NCI-H69 (cell line): Measurements from ENCODE around the gene IGSF9.

Experiments used
- DNase-seq: peaks from one replicate; lab custom pipeline; 2025; lab: John Stamatoyannopoulos, UW

The IGSF9 gene

DNA sequence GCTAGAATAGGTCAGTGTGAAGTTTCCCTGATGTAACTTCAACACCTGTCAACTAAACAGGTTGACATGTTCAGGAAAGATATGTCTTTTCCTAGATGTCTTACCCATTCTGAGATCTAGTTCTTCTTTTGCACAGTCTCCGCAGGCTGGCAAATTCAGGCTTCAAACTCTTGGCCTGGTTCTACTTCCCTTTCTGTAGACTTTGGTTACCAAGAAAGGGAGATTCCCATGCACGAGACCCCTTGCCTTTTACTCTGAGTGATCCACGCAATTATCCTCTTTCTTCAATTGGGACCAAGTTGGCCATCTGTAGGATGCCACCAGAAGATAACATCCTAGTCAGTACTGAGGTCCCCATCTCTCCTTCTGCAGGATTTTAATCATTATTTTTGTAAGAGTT, 47.5 kb downstream of the IGSF9 start:
- no peak for DNase-seq

DNA sequence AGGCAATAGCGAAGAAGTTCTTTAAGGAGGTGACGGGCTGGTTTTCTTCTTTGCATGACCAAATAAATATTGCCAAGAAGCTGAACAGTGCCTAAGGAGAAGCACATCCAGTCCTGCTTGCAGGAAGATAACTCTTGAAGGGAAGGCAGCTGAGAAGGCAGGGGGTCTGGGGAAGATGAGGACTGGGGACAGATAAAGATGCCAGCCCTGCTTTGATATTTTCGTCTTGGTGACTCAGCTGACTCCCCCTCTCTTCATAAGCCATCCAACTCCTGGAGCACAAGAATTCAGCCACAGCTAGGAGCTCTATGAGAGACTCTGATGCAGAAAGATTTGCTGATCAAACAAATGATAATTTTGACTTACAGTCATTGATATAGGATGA, 48.9 kb downstream of the IGSF9 start:
- no peak for DNase-seq

DNA sequence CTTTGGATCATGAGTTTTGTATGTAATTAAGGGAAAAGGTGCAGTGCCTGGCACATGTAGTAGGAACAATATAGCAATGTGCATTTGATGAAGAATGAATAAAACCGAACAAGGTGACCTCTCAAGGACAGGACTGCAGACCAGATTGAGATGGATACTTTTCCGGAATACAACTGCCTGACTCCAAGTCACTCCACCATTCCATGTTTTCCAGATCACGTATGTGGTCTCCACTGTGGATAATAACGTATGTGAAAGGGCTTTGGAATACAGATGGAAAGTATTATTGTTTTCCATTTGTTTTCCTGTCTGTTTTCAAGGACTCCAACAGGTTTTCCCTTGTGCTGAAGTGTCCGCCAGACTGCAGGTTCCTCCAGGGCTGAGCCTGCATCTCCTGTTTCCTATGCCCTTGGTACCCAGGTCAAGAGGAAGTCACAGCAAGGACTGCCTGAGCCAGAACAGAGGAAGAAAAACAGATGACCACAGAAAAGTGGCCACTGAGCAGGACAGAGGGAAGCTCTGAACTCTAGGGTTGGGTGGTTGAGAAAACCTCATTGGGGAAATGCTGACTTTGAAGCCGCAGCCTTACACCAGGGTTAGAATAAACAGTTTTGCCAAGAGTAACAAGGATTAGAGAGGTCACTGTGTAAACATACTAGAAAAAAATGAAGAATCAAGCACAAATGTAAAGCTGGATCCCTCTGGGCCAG, 49.4 kb downstream of the IGSF9 start:
- peak; percentile 74 for DNase-seq

DNA sequence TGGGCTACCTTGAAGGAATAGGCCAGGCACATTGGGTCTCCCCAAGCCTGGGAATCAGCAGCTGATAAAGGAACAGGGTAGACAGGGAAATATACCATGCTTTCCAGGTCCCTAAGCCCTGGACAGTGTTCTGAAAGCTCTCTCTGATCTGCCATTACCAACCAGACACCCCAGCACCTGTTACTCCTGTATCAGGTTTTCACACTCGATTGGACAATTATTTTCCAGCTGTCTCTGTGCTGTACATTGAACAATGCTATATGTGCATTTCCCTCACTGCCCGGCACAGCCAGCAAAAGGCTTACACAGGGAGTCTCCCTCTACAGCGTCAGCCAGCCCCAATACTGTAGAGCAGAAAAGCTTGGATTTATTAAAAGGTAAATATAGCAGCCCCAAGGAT, 50.1 kb downstream of the IGSF9 start:
- peak; percentile 85 for DNase-seq

DNA sequence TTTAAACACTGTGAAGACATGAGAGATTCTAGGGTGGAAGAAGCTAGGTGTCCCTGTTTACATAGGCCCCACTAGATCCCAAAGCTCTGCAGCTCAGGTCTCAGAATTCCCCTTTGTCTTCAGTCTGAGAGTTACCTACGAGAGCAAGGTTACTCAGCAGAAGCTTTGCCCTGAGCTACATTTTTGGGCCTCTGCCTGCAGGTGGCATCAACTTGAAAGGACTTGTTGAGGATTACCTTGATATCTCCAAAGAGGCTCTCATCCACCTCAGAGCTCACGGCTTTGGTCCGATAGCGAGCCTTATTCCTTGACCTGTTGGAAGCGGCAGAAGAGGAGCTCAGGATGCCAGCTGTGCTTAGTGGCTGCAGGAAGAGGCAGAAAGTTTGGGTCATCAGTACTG, 52.5 kb downstream of the IGSF9 start:
- peak; percentile 86 for DNase-seq

DNA sequence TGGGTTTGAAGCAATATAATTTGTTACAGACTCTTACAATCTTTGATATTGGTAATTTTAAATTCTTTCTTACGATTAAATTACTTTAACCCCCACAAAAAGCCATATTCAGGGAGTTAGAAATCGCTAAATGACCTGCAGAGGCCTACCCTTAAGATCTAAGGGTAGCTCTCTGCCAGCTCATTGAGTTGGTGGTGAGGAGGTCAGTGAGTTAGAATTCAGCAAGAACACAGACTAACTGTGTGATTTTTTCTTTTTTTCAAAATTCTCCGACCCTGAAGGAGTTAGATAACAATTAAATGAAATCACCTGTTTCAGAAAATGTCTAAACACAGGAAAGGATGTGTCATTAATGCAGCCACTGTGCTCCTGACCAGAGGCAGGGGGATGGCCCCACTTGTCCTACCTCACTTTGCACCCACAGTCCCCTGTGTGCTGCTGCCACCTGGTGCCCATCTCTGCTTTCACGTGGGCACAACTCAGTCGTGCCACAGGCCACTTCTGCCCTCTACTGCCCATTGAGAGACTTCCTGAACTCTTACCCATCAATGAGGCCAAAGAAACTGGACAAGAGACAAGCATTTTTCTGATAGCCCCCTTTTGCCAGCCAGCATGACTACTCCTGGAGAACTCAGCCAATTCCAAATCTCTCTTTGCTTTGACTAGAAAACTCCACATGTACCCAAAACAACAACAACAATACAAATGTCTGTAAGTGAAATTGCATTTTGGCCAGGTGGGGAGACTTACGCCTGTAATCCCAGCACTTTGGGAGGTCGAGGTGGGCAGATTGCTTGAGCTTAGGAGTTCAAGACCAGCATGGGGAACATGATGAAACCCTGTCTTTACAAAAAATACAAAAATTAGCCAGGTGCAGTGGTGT, 53.9 kb downstream of the IGSF9 start:
- peak; percentile 94 for DNase-seq

DNA sequence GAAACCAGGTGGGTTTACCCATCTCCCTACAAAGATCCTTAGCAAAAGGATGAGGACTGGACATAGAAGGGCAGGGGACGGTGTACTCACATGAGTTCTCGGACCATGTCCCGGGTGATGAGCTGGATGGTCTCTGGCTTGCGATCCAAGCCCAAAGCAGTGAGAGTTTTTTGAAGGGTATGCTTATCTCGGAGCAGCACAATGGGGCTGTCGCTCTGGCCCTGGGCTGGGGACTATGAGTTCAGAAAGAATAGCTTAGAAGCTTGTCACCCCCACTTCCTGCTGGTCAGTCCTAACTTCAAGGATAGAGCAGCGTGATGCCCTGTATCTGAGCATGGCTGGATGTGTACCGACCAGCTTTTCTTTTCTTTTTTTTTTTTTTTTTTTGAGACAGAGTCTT, 55.0 kb downstream of the IGSF9 start:
- DNase-seq: peak; percentile 40

DNA sequence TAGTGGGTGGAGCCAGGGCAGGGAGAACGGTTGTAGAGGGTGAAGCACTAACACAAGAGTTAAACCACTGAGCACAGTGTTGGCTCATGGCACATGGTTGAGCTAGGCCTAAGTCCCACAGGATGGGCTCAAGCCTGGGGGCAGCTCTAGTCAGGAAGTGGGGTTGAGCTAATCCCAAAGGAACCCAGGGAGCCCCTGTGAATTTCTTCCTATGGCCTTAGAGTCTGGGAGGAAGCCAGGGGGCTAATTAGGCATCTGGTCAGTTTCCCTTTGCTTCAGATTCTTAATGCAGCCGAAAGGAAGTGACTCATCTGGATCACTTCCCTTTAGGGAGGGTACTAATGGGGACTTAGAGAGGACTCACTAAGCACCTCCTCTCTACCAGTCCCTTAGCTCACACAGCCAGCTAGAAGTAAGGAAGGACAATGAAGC, 55.6 kb downstream of the IGSF9 start:
- peak; percentile 97 for DNase-seq

DNA sequence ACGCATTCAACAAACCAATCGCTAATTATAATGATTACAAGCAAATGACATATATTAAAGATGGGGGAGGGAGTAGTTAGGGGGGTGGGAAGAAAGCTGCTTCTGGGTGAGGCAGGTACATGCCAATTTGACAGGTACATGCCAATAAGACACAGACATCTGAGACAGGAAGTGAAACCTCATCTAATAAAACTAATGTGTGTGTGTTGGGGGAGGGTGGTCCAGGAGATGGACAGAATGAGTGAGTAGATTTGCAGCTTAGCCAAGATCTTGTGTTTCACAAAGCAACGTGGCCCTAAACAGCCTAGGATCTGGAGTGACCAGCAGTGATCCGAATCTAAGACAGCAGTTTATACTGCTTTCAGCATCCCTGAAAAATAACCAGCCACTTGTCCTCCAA, 56.2 kb downstream of the IGSF9 start:
- DNase-seq: peak; percentile 88

DNA sequence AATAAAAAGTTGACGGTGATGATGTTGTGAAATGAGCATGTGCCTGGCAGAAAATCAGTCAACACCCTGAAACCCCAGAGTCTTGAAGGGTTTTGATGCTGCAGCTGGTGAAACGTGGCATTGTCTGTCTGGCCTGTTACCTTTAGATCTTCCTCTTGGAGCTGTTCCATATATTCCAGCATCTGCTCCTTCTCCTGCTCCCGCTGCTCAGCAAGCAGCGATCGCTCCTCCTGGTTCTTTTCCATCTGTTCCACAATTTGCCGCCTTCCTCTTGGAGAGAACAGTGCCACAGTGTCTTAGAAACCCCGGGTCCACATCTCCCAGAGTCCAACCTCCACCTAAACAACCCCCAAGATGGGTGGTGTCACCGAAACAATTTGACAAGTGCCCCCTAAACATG, 61.1 kb downstream of the IGSF9 start:
- DNase-seq: peak; percentile 35

DNA sequence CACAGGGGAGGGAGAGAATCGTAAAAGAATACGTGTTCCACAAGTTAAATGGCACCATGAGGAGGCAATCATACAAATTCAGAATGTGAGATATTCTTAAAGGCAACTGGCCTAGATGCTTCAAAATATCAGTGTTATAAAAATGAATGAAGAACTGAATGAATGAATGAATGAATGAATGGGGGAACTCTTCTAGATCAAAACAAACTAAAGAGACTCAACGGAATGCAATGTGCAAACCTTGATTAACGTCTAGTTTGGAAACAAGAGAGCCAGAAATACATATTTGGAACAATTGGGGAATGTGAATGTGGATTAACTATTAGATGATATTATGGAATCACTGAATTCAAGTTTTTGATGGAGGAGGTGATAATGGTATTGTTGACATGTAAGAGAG, 62.3 kb downstream of the IGSF9 start:
- DNase-seq: no peak

DNA sequence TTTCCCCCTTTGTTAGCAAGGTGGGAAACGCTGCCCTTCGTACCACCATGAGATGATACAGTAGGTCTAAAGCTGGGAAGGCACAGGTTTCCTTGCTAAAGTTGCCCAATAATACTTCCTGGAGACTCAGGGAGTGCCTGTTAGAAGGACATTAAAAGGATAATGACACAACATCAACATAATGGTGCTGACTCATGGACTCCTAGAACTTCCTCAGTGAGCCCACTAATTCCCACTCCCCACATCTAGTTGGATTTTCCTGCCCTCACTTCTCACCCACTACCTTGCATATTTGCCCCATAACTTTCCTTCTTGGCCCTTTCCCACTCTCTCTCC, 62.9 kb downstream of the IGSF9 start:
- peak; percentile 58 for DNase-seq

DNA sequence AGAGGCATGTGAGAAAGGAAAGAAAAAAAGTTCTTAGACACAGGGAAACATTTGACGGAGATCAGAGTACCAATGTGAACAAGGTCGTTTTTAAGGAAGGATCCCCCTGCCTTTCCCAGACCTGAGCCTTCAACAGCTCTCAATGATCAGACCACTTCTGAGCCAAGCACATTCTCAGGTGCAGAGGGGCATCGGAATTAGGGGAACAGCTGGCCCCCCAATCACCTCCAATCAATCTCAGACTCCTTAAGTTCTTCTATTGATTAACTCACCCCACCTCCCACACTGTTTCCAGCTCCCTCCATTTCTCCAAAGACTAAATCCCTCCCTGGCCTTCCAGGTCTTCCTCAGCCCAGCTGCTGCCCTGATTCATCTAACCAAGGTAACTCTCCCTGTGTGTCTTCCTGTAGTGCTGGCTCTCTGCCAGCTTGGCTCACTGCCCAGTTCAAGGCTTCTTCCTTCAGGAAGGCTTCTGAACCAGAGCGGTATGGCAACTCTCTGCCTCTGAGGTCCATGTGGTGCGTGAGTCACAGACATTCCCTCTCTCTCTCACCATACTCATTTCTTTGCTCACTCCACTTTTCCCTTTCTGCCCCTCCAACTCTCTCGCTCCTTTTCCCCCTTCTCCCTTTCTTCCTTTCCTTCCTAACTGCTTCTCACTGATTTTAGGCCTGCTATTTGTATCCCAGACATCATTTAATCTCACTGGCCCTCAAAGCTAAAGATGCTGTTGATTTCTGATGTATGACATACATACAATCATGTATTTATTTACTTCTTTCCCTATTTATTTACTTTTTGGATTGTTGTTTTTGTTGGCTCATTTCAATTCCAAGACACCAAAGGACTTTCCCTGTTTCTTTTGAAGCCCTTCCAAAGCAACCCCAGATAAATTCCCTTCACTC, 63.5 kb downstream of the IGSF9 start:
- peak; percentile 99 for DNase-seq

DNA sequence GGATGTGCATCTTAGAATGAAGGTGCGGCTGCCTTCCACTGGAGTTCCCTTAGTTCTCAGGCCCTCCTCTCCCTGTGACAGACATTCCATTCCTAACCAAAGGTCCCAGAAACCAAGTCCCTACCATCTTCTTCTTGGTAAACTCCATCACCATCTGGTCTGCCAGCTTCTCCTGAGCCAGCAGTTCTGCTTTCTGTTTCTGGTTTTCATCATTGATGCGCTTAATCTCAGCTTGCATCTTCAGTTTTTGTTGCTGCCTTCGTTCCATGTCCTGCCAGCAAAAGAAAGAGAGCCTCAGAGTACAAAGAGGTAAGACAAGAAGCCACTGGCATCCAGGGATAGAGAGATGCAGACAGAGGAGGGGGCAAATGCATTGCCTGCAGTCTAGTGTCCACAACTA, 65.0 kb downstream of the IGSF9 start:
- DNase-seq: no peak

DNA sequence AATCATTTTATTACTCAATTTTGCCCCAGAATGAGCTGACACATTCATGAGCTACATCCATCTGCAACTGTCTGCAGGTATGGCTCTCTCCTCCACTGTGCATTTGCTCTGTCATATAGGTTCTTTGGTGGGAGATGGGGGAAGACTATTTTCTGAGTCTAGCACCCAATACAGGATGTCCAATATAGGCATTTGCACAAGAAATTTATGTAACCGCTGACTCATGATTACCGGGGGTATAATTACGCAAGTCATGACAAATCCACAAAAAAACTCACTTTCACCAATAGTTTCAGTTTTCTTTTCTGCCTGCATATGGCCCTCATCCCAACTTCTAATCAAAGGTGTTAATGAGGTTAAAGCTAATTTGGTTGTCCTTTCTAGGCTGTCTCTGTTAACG, 65.4 kb downstream of the IGSF9 start:
- DNase-seq: no peak

DNA sequence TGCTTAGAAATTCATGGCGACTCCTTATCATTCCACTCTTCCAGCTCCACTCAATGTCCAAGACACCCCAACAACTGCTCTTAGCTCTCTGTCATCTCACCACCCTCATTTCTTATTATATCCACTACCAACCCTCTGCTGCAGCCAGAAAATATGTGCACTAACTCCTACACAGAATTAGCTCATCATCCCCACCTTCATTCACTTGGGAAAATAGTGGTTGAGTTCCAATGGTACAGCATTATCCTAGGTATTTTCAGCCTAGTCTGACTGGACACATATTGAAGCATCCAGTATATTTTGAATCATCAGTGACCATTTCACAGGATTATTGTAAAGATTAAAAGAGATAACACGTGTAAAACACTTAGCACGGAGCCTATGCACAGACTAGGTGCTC, 66.3 kb downstream of the IGSF9 start:
- no peak for DNase-seq

DNA sequence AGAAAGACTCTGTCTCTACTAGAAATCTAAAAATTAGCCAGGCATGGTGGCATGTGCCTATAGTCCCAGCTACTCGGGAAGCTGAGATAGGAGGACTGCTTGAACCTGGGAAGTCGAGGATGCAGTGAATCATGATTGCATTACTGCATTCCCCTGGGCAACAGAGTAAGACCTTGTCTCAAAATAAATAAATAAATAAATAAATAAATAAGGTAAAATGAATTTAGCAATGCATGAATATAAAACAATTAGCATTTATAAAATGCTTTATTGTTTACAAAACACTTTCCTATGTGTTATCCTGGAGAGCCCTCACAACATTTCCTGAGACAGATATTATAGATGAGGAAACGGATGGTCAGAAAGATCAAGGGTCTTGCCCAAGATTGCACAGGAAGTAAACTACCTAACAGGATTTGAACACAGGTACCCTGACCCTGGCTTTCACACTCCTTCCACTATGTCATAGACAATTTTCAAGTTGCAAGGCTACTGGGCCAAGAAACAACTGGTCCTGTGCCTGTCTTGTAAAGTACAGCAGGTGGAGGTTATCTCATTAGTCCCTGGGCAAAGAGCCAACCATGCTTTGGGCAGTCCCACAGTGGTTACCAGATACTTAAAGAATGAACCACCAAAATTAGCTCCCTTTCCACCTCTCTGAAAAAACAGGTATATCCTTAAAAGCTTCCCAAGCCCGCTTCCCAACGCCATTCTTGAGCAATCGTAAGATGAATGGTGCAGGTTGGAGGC, 67.5 kb downstream of the IGSF9 start:
- DNase-seq: peak; percentile 76
